HEK293 (cell line): Measurements from ENCODE around the gene FXN.

Experiments
- KLF16 ChIP-seq: fragments of 450-650 bp; formaldehyde crosslinking; IDR thresholded peaks from 2 replicates; pipeline ENCODE4 v1.5.1; 2017; ENCODE audit warnings: missing biosample characterization, missing genetic modification characterization
- ZNF37A ChIP-seq: fragments of 450-650 bp; IDR thresholded peaks from 2 replicates; pipeline ENCODE4 v1.5.1; 2018; ENCODE audit warnings: missing biosample characterization, missing genetic modification characterization

- TF ChIP-seq ZNF37A (tag by site-specific recombination), result no peak
- TF ChIP-seq KLF16, result no peak
Measured at GRCh38 chr9:69028754-69029153, 6.8 kb upstream of the FXN start.
